Calu3 (cell line): ENCODE measurements around the gene BST1. TPM values are rescaled to one million over a fixed set of nuclear protein-coding genes. Genes with fewer than 3 reads are reported as not detected.

Source experiments
- BruUV-seq: library from RNA; stranded (reverse); fragments of 400-500 nt; replicated peaks from 2 replicates; lab custom pipeline; 2021; lab: Mats Ljungman, UMichigan
- CTCF ChIA-PET: fragments of 300-600 bp; sonication (Branson Sonifier 250); formaldehyde crosslinking; loops from one replicate; lab custom pipeline; 2022; ENCODE audit warnings: antibody characterized with exemption; lab: Charles Lee
- DNase-seq: peaks from one replicate; pipeline ENCODE4 v3.0.0; 2022
- H3K27ac Mint-ChIP-seq: one replicate; pipeline ENCODE4 v1.8.0; 2022; ENCODE audit warnings: mixed read lengths; ENCODE audit not compliant: unreplicated experiment
- H3K27me3 Mint-ChIP-seq: one replicate; pipeline ENCODE4 v1.8.0; 2022; ENCODE audit warnings: mixed read lengths; ENCODE audit not compliant: unreplicated experiment
- H3K36me3 Mint-ChIP-seq: one replicate; pipeline ENCODE4 v1.8.0; 2022; ENCODE audit warnings: mild to moderate bottlenecking, moderate library complexity, mixed read lengths; ENCODE audit not compliant: insufficient read depth, unreplicated experiment
- H3K4me1 Mint-ChIP-seq: one replicate; pipeline ENCODE4 v1.8.0; 2022; ENCODE audit warnings: mild to moderate bottlenecking, low read depth, mixed read lengths; ENCODE audit not compliant: unreplicated experiment
- H3K4me3 Mint-ChIP-seq: one replicate; pipeline ENCODE4 v1.8.0; 2022; ENCODE audit warnings: mild to moderate bottlenecking, low read depth, moderate library complexity, mixed read lengths; ENCODE audit not compliant: unreplicated experiment
- H3K9me3 Mint-ChIP-seq: one replicate; pipeline ENCODE4 v1.8.0; 2022; ENCODE audit warnings: low read depth, mixed read lengths; ENCODE audit not compliant: unreplicated experiment
- CTCF ChIP-seq: fragments of 200-600 bp; IDR thresholded peaks from one replicate; pipeline ENCODE4 v1.8.0; 2022; ENCODE audit warnings: antibody characterized with exemption; ENCODE audit not compliant: unreplicated experiment
- intact Hi-C: fragments of 100-400 bp; cut with micrococcal nuclease; formaldehyde crosslinking; loops from one replicate; pipeline ENCODE4 v1.10.0; 2022; ENCODE audit not compliant: unreplicated experiment
- total RNA-seq: library from RNA; stranded (reverse); gene quantifications from 2 replicates; pipeline ENCODE4 v1.2.3, GENCODE V29; 2022

Gene BST1
- total RNA-seq, 1 experiment from 2014 or later = 6.0 TPM

- Mint-ChIP-seq H3K27ac (peak overlapping the region; percentile 53), H3K4me3 (peak overlapping the region; percentile 51), H3K27me3 (no peaks in the 10 kb centered on the region), H3K36me3 (peaks cover 30% of the 10 kb centered on the region), H3K9me3 (no peaks in the 10 kb centered on the region), H3K4me1 (no peaks in the 10 kb centered on the region)
- no TSS peak for BruUV-seq
- DNase-seq = no peak
- no peak for TF ChIP-seq CTCF
- intact Hi-C loops = loop anchor here (1.0 to 5.0 kb wide), 2 partner anchors 12 to 40 kb away; no protein-coding TSS in a partner anchor
- CTCF ChIA-PET = interaction anchor here (1.1 kb wide), 2 partner anchors 10 to 20 kb away, joined by 3 to 4 read pairs; no protein-coding TSS in a partner anchor
Measured at GRCh38 chr4:15676899-15677298, 26.0 kb upstream of the BST1 start.

GRCh38 chr4:15677507-15677988, 25.3 kb upstream of the BST1 start:
- H3K27ac Mint-ChIP-seq = peak overlapping the region; percentile 53
- no peaks in the 10 kb centered on the region for H3K27me3 Mint-ChIP-seq
- H3K36me3 Mint-ChIP-seq = peaks cover 37% of the 10 kb centered on the region
- intact Hi-C loops = loop anchor here (1.0 to 5.0 kb wide), 2 partner anchors 12 to 40 kb away; no protein-coding TSS in a partner anchor
- DNase-seq = peak; percentile 84
- no TSS peak for BruUV-seq
- no peak for TF ChIP-seq CTCF
- CTCF ChIA-PET = interaction anchor here (0.7 to 1.1 kb wide), 3 partner anchors 11 to 208 kb away, joined by 3 read pairs; partner anchors contain the start of gene CC2D2A
- H3K9me3 Mint-ChIP-seq = no peaks in the 10 kb centered on the region
- H3K4me3 Mint-ChIP-seq = peak overlapping the region; percentile 51
- H3K4me1 Mint-ChIP-seq = no peaks in the 10 kb centered on the region

GRCh38 chr4:15681067-15681371, 21.8 kb upstream of the BST1 start:
- BruUV-seq = no TSS peak
- H3K27me3 Mint-ChIP-seq = no peaks in the 10 kb centered on the region
- CTCF ChIA-PET = interaction anchor here (0.6 to 1.5 kb wide), 3 partner anchors 14 to 275 kb away, joined by 4 to 6 read pairs (median 6); no protein-coding TSS in a partner anchor
- no peak for DNase-seq
- peak overlapping the region; percentile 95 for H3K27ac Mint-ChIP-seq
- peaks cover 49% of the 10 kb centered on the region for H3K36me3 Mint-ChIP-seq
- no peak for TF ChIP-seq CTCF
- H3K4me3 Mint-ChIP-seq = peak overlapping the region; percentile 95
- intact Hi-C loops = no loop called here
- peaks cover 10% of the 10 kb centered on the region for H3K4me1 Mint-ChIP-seq
- peaks cover 2% of the 10 kb centered on the region for H3K9me3 Mint-ChIP-seq

- no peaks in the 10 kb centered on the region for H3K27me3 Mint-ChIP-seq
- H3K4me3 Mint-ChIP-seq = peak within 1 kb of the TSS; percentile 95
Measured at GRCh38 chr4:15681372-15682241, 21.3 kb upstream of the BST1 start, which contains the start of gene FAM200B. Gene FAM200B (plus strand): TSS chr4:15681827. CDS start chr4:15686978, 5,151 bp downstream.

More at GRCh38 chr4:15681372-15682241, 21.3 kb upstream of the BST1 start, which contains the start of gene FAM200B:
- TF ChIP-seq CTCF = no peak
- intact Hi-C loops = no loop called here
- peaks cover 14% of the 10 kb centered on the region for H3K4me1 Mint-ChIP-seq
- H3K9me3 Mint-ChIP-seq = peaks cover 2% of the 10 kb centered on the region
- DNase-seq = peak; percentile 98
- BruUV-seq = TSS peak; percentile 70
- peaks cover 54% of the 10 kb centered on the region for H3K36me3 Mint-ChIP-seq
- CTCF ChIA-PET = interaction anchor here (0.6 to 1.5 kb wide), 4 partner anchors 13 to 275 kb away, joined by 4 to 6 read pairs (median 6); no protein-coding TSS in a partner anchor
- H3K27ac Mint-ChIP-seq = peak within 1 kb of the TSS; percentile 95
